ENCODE measurements around the gene TPPP3.
A peak's percentile ranks its signal among the peaks of the same experiment; 100 is the strongest.

DNA sequence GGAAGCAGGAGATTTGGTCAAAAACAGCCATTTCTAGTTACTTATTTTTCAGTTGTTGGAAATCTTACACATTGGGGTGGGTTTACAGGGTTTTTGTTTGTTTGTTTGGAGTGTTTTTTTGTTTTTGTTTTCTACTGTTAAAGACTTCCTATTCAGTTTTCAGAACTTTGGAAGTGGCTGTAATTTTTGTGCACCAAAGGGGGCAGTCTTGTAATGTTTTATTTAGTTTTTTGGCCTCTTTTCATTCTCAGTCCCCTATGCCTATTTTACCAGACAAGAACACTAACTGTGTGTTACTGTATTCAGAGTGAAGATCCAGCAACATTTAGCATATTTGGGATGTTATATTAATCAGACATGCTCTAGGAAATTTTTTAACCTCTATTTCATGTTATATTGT lies 20.6 kb downstream of the TPPP3 start:
- TF ChIP-seq CTCF (IDR thresholded peaks at IDR 0.05; ENCODE audit: low read depth, low read length), result peak; percentile 58
- TF ChIP-seq EZH2phosphoT487 (IDR thresholded peaks at IDR 0.05; ENCODE audit: low read depth), result no peak
